Activated naive CD4-positive, alpha-beta T cell treated with anti-CD3 and anti-CD28 coated beads, Interleukin-2, amount 50 U/mL, for 24 hours (primary cell): Measurements from ENCODE around the gene NINJ2.

ENCODE experiments used
- H3K27ac Mint-ChIP-seq: one replicate; pipeline ENCODE4 v1.8.0; 2021; ENCODE audit warnings: mild to moderate bottlenecking, mixed read lengths
- H3K27me3 Mint-ChIP-seq: one replicate; pipeline ENCODE4 v1.8.0; 2021; ENCODE audit warnings: mixed read lengths
- H3K36me3 Mint-ChIP-seq: one replicate; pipeline ENCODE4 v1.8.0; 2021; ENCODE audit warnings: mixed read lengths
- H3K4me1 Mint-ChIP-seq: one replicate; pipeline ENCODE4 v1.8.0; 2021; ENCODE audit warnings: mixed read lengths
- H3K4me3 Mint-ChIP-seq: one replicate; pipeline ENCODE4 v1.8.0; 2021; ENCODE audit warnings: mild to moderate bottlenecking, mixed read lengths
- H3K9me3 Mint-ChIP-seq: one replicate; pipeline ENCODE4 v1.8.0; 2021; ENCODE audit warnings: mixed read lengths

The NINJ2 gene

DNA sequence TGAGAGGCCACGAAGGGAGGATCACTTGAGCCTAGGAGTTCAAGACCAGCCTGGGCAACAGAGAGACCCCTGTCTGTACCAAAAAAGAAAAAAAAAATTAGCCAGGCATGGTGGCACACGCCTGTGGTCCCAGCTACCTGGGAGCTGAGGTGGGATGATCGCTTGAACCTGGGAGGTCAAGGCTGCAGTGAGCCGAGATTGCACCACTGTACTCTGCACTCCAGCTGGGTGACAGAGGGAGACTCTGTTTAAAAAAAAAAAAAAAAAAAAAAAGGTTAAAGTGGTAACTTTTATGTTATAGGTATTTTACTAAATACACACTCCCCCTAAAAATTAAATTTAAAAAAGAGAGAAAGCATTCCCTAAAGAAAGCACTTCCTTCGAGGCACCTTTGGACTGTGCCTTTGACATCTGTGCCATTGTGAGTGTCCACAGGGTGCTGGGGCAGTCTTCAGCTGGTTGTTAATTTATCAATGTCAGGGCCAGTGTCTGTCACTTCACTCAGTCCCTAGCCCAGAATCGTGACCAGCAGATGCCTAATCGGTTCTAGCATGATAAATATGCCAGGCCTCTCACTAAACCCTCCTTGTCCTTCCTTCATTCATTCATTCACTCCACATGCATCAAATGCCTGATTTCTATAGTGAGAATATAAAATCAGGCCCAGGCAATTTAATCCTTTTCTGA lies 140.4 kb downstream of the NINJ2 start:
- H3K27ac Mint-ChIP-seq = no peak overlapping the region
- H3K36me3 Mint-ChIP-seq = no peaks in the 10 kb centered on the region
- H3K4me3 Mint-ChIP-seq = no peak overlapping the region
- H3K9me3 Mint-ChIP-seq = no peaks in the 10 kb centered on the region
- no peaks in the 10 kb centered on the region for H3K4me1 Mint-ChIP-seq
- H3K27me3 Mint-ChIP-seq = peaks cover 4% of the 10 kb centered on the region

DNA sequence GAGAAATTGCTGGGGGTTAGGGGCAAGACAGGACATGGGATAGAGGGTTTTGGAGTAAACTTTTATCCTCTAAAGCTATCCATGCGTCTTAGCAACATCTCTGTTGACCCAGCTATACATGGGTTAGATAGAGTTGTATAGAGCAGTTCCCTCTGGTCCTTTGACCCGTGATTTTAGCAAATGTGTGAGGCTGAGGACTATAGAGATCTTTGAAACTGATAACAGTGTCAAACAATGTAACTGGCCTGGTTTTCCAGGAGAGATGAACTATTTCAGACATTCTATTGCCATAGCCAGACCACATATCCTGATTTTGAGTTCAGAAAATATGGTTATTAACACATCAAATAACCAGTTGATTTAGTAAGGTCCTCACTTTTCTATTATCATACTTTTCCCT lies 143.1 kb downstream of the NINJ2 start:
- Mint-ChIP-seq H3K36me3 (no peaks in the 10 kb centered on the region), H3K9me3 (no peaks in the 10 kb centered on the region), H3K4me1 (no peaks in the 10 kb centered on the region), H3K27me3 (peaks cover 4% of the 10 kb centered on the region), H3K4me3 (no peak overlapping the region), H3K27ac (no peak overlapping the region)

DNA sequence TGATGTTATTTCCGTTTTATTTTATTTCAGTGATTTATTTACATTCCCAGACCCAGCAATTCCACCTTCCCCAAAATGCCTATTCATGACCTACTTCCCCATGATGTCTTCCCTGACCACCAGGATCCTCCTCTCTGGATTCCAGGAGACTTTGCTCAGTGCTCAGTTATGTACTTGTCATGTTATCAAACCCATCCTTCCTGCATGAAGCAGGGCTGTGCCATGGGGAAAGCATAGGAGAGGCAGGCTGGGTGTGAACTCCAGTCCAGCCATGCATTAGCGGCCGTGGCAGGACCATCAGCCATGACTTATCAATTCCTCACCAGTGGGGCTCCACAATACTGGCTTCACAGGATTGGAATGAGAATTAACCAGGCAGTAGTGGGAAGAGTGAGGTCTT lies 145.7 kb downstream of the NINJ2 start:
- Mint-ChIP-seq H3K4me3 (no peak overlapping the region), H3K9me3 (no peaks in the 10 kb centered on the region), H3K27me3 (peaks cover 4% of the 10 kb centered on the region)

More for the DNA sequence above, 145.7 kb downstream of the NINJ2 start:
- Mint-ChIP-seq H3K36me3 (no peaks in the 10 kb centered on the region), H3K4me1 (no peaks in the 10 kb centered on the region), H3K27ac (no peak overlapping the region)
